ENCODE results near the gene LDLRAD3.
A peak's percentile ranks its signal among the peaks of the same experiment; 100 is the strongest.

Gene LDLRAD3

DNA sequence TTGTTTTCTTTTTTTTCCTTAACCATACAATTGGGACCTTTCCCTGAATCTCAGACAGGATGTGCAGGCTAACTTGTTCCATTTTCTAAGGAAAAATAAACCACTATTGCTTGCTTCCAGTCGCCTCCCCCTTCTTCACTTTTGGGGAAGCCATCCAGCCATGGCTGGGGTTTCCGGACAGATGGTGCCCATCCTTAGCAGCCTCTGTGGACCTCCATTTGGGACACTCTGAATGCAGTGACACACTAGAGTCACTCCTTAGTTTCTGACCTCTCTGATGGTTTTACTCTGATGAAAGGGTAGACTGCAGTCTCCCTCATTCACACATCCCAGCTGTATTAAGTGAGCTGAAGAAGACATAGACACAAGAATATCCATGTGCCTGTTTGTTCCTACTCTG is 198.1 kb downstream of the LDLRAD3 start:
- TF ChIP-seq, protein P1, sequence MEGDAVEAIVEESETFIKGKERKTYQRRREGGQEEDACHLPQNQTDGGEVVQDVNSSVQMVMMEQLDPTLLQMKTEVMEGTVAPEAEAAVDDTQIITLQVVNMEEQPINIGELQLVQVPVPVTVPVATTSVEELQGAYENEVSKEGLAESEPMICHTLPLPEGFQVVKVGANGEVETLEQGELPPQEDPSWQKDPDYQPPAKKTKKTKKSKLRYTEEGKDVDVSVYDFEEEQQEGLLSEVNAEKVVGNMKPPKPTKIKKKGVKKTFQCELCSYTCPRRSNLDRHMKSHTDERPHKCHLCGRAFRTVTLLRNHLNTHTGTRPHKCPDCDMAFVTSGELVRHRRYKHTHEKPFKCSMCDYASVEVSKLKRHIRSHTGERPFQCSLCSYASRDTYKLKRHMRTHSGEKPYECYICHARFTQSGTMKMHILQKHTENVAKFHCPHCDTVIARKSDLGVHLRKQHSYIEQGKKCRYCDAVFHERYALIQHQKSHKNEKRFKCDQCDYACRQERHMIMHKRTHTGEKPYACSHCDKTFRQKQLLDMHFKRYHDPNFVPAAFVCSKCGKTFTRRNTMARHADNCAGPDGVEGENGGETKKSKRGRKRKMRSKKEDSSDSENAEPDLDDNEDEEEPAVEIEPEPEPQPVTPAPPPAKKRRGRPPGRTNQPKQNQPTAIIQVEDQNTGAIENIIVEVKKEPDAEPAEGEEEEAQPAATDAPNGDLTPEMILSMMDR (conservative IDR thresholded peaks at IDR 0.05; ENCODE audit: low read depth), result no peak
- ChIA-PET POLR2A (ENCODE audit: low non-redundant PET) (no interaction called here), CTCF (no interaction called here)
- peak overlapping the region; percentile 44 for H3K27ac ChIP-seq
- DNase-seq (ENCODE audit: low spot score), result no peak

DNA sequence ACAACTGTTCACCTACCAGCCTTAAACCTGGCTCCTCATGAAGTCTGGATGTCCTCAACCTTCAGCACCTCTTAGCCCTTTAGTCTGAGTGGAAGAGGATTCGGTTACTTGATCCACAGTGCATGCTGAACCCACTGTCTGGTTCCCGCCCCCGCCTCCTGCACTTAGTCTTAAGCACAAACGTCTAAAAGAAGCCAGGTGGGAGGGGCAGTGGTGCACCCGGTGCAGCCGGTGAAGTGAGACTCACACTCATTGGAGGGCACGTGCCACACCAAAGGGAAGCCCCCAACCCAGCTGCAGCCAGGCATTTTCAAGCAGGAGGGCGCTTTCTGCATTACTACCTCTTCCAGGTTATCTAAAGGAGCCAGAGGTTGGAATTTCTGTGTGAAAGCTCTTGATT is 198.6 kb downstream of the LDLRAD3 start:
- ChIA-PET CTCF (no interaction called here), POLR2A (ENCODE audit: low non-redundant PET) (no interaction called here)
- peak overlapping the region; percentile 44; the same call in 1 of the 2 replicates for H3K27ac ChIP-seq
- TF ChIP-seq, protein P1 (conservative IDR thresholded peaks at IDR 0.05; ENCODE audit: low read depth), result no peak
- DNase-seq (ENCODE audit: low spot score), result no peak

DNA sequence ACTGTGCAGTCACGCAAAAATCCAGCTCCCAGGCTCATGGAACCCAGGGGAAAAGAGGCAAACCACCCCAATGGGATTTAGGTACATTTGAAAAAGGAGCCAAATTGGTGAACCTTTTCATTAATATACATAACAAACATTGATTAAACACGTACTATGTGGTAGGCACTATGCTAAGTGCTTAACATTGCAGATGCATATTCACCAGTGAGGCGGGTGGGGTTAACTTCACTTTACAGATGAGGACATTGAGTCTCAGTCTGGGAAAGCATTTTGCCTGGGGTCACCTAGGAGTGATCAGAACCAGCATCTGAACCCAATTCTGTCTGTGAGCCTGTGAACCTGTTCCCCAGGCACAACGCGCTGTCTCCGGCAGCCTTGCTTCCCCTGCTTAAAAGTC is 199.0 kb downstream of the LDLRAD3 start:
- CTCF ChIA-PET, result interaction anchor here (0.6 kb wide), 2 partner anchors 32 to 1891 kb away, joined by 3 read pairs; no protein-coding TSS in a partner anchor
- TF ChIP-seq, protein P1 (conservative IDR thresholded peaks at IDR 0.05; ENCODE audit: low read depth), result no peak
- POLR2A ChIA-PET (ENCODE audit: low non-redundant PET), result no interaction called here
- peak overlapping the region; percentile 42; the same call in 1 of the 2 replicates for H3K27ac ChIP-seq
- DNase-seq (ENCODE audit: low spot score), result no peak

GRCh38 chr11:36146437-36146836 is 202.6 kb downstream of the LDLRAD3 start:
- POLR2A ChIA-PET (ENCODE audit: low non-redundant PET), result no interaction called here
- DNase-seq (ENCODE audit: low spot score), result peak; percentile 71
- CTCF ChIA-PET, result interaction anchor here (0.6 kb wide), 1 partner anchor 972 kb away, joined by 3 read pairs; no protein-coding TSS in a partner anchor

GRCh38 chr11:36147491-36147890 is 203.6 kb downstream of the LDLRAD3 start:
- no peak for DNase-seq (ENCODE audit: low spot score)
- H3K27ac ChIP-seq, result peak overlapping the region; percentile 87
- ChIA-PET CTCF (no interaction called here), POLR2A (ENCODE audit: low non-redundant PET) (no interaction called here)
- TF ChIP-seq, protein P1 (conservative IDR thresholded peaks at IDR 0.05; ENCODE audit: low read depth), result no peak

More at GRCh38 chr11:36146437-36146836, 202.6 kb downstream of the LDLRAD3 start:
- TF ChIP-seq, protein P1 (conservative IDR thresholded peaks at IDR 0.05; ENCODE audit: low read depth), result no peak
- peak overlapping the region; percentile 87 for H3K27ac ChIP-seq

GRCh38 chr11:36148701-36149100 is 204.8 kb downstream of the LDLRAD3 start:
- no peak for DNase-seq (ENCODE audit: low spot score)
- TF ChIP-seq, protein P1 (conservative IDR thresholded peaks at IDR 0.05; ENCODE audit: low read depth), result no peak
- H3K27ac ChIP-seq, result peak overlapping the region; percentile 95
- ChIA-PET CTCF (interaction anchor here (1.6 kb wide), 1 partner anchor 326 kb away, joined by 11 read pairs; no protein-coding TSS in a partner anchor), POLR2A (ENCODE audit: low non-redundant PET) (no interaction called here)
